Mucosa of descending colon (tissue), 3 donors: ENCODE measurements around the gene ULK3. TPM values are rescaled to one million over a fixed set of nuclear protein-coding genes. Genes with fewer than 3 reads are reported as not detected.
A peak's percentile ranks its signal among the peaks of the same experiment; 100 is the strongest.
"Not testable (repeated sequence)": the region's sequence is repeated elsewhere in the genome, so short reads cannot be mapped to it uniquely, and the experiment has no call there.

Experiments used
- ATAC-seq: fragments of 200-7000 bp; cut with Tn5 transposase; one replicate; pipeline ENCODE4 v1.9.1; 2020; ENCODE audit warnings: mild to moderate bottlenecking, moderate library complexity
- DNase-seq, 3 donors: peaks; one replicate each; pipeline ENCODE4 v3.0.0-alpha.2; 2020
- H3K36me3 ChIP-seq: fragments of 200-600 bp; one replicate; pipeline ENCODE4 v1.8.0; 2021; ENCODE audit warnings: low read depth, mild to moderate bottlenecking
- H3K4me1 ChIP-seq: fragments of 200-600 bp; one replicate; pipeline ENCODE4 v1.8.0; 2021; ENCODE audit warnings: low read depth, mild to moderate bottlenecking
- H3K4me3 ChIP-seq: fragments of 200-600 bp; one replicate; pipeline ENCODE4 v1.8.0; 2021; ENCODE audit warnings: mild to moderate bottlenecking
- H3K9me3 ChIP-seq: fragments of 200-600 bp; one replicate; pipeline ENCODE4 v1.8.0; 2021; ENCODE audit warnings: mild to moderate bottlenecking
- intact Hi-C, 2 donors: fragments of 100-400 bp; cut with DNase I in 1 of 2; cut with micrococcal nuclease in 1 of 2; formaldehyde crosslinking; loops; one replicate each; pipeline versions ENCODE4 v1.11.0 to v1.11.1; 2022; cut with DNase I, micrococcal nuclease
- total RNA-seq, 3 donors: library from RNA; stranded (reverse); fragmentation: NEBNext Ultra II Directional in 2 of 3; extraction: Animal tissue kit (Norgen Biotek cat#: 25700) in 2 of 3; gene quantifications; one replicate each; pipeline versions ENCODE4 v1.2.1 to v1.2.4, GENCODE V29; 2021 to 2023
- TF ChIP-seq, protein P1 (sequence below): fragments of 200-600 bp; IDR thresholded peaks from one replicate; pipeline ENCODE4 v1.8.0; 2022; ENCODE audit warnings: antibody characterized with exemption, mild to moderate bottlenecking
- donor health status: DM: no; HTN: no; CAD: no; lungs with moderate emphysema.
- donor health status: DM: no; HTN: no; CAD: no.
- donor health status: DM: no; HTN: yes; CAD: no.

Gene ULK3
- total RNA-seq, 3 donors from 2014 or later = 66.5 to 89.3 (median 73.1) TPM

DNA sequence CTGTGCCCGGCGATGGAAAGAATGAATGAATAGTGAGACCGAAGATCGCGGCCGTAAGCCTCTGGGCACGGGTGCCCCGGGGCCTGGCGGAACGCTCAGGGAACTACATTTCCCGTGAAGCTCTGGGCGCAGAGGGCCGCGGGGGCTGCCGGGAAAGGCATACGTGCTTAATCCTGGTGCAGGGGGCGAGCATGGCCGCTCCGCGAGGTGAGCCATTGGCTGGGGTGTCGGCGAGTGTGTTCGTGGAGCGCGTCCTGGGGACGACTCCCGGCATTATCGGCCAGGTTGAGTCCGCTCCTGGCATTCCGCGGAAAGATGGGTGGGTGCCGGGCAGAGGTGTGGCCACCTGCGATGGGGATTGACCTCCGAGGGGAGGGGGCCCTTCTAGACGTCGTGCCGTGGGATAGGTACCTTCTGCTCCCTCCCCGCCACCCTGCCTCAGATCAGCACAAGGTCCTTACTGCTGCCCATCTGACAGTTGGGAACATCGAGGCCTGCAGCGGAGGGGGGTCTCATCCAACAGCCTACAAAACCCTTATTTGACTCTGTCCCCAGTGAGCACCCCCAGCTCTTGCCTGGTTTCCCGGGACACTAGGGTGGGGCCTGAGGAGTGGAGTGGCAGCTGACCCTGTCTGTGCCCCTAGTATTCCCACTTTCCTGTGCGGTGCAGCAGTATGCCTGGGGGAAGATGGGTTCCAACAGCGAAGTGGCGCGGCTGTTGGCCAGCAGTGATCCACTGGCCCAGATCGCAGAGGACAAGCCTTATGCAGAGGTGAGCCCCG, 47.1 kb upstream of the ULK3 start, which contains the start of gene MPI:
MPI (plus strand) TSS at position 160 of the 782 bp plus-strand sequence; CDS start at position 192, 32 bp downstream.
- Histone ChIP-seq H3K4me1 (peaks cover 39% of the 10 kb centered on the region), H3K9me3 (no peaks in the 10 kb centered on the region), H3K4me3 (peak within 1 kb of the TSS; percentile 40), H3K36me3 (no peaks in the 10 kb centered on the region)
- intact Hi-C loops = no loop called here
- TF ChIP-seq, protein P1, sequence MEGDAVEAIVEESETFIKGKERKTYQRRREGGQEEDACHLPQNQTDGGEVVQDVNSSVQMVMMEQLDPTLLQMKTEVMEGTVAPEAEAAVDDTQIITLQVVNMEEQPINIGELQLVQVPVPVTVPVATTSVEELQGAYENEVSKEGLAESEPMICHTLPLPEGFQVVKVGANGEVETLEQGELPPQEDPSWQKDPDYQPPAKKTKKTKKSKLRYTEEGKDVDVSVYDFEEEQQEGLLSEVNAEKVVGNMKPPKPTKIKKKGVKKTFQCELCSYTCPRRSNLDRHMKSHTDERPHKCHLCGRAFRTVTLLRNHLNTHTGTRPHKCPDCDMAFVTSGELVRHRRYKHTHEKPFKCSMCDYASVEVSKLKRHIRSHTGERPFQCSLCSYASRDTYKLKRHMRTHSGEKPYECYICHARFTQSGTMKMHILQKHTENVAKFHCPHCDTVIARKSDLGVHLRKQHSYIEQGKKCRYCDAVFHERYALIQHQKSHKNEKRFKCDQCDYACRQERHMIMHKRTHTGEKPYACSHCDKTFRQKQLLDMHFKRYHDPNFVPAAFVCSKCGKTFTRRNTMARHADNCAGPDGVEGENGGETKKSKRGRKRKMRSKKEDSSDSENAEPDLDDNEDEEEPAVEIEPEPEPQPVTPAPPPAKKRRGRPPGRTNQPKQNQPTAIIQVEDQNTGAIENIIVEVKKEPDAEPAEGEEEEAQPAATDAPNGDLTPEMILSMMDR = no peak
- peak; percentile 90 to 91 (median 90) for DNase-seq
- peak; percentile 89 for ATAC-seq

DNA sequence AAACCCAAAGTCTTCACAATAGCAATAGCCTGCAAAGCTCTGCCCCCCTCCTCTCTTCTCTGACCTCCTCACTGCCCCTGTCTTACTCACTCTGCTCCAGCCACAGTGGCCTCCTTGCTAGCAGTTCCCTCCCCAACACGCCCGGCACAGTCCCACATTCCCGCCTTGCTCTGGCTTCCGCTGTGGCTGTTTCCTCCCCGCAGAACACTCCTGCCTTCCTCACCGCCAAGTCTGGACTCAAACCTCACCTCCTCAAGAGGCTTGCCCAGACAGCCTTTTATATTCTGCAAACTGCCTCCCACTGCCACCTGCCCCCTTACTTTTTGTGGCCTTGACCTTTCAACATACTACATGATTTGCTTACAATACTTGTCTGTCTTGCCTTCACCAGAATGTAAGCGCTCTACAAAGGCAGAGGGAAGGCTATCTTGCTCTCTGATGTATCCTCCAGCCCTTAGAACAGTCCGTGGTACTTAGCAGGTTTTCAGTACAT, 46.5 kb upstream of the ULK3 start:
- peak; percentile 31 for ATAC-seq
- DNase-seq = peak; percentile 50 to 71 (median 67)
- intact Hi-C loops = no loop called here
- peaks cover 39% of the 10 kb centered on the region for H3K4me1 ChIP-seq
- no peak overlapping the region for H3K4me3 ChIP-seq
- TF ChIP-seq, protein P1 = no peak
- H3K9me3 ChIP-seq = no peaks in the 10 kb centered on the region
- no peaks in the 10 kb centered on the region for H3K36me3 ChIP-seq

DNA sequence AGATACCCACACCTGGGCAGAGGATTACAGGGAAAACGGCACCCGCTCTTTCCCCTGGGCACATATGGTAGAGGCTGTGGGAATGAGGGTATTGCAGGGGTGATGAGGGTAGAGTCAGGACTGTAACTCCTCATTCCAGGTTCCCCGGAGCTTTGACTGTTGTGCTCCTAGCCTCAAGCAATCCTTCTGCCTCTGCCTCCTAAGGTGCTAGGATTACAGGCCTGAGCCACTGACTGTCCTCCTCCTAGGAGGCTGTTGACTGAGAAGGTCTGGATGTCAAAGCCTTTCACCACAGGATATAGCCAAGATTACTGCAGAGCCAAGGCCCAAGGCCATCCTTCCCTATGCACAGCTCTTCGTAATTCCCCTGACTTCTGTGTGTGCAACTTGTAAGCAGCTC, 45.8 kb upstream of the ULK3 start:
- intact Hi-C loops = no loop called here
- TF ChIP-seq, protein P1 = no peak

DNA sequence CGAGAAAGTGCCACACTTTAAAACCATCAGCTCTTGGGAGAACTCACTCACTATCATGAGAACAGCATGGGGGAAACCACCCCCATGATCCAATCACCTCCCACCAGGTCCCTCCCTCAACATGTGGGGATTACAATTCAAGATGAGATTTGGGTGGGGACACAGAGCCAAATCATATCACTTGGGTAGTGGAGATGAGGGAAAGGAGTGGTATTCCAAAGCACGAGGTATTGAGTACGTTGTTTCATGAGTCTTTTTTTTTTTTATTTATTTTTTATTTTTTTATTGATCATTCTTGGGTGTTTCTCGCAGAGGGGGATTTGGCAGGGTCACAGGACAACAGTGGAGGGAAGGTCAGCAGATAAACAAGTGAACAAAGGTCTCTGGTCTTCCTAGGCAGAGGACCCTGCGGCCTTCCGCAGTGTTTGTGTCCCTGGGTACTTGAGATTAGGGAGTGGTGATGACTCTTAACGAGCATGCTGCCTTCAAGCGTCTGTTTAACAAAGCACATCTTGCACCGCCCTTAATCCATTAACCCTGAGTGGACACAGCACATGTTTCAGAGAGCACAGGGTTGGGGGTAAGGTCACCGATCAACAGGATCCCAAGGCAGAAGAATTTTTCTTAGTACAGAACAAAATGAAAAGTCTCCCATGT, 44.7 kb upstream of the ULK3 start:
- H3K9me3 ChIP-seq, intact Hi-C loops, ATAC-seq, H3K4me3 ChIP-seq, DNase-seq, H3K36me3 ChIP-seq: not testable (repeated sequence)
- peaks cover 30% of the 10 kb centered on the region for H3K4me1 ChIP-seq

More for the DNA sequence above, 45.8 kb upstream of the ULK3 start:
- no peak overlapping the region for H3K4me3 ChIP-seq
- no peaks in the 10 kb centered on the region for H3K9me3 ChIP-seq
- ATAC-seq = no peak
- H3K4me1 ChIP-seq = peaks cover 39% of the 10 kb centered on the region
- no peak for DNase-seq
- H3K36me3 ChIP-seq = no peaks in the 10 kb centered on the region

DNA sequence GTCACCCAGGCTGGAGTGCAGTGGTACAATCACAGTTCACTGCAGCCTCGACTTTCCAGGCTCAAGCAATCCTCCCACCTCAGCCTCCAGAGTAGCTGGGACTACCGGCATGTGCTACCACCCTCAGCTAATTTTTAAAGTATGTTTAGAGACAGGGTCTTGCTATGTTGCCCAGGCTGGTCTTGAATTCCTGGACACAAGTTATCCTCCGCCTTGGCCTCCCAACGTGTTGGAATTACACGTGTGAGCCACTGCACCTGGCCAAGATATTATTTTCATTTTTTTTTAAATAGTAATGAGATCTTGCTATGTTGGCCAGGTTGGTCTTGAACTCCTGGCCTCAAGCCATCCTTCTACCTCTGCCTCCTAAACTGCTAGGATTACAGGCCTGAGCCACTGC, 42.5 kb upstream of the ULK3 start:
- no peak for DNase-seq
- TF ChIP-seq, protein P1 = no peak
- Histone ChIP-seq H3K4me1 (peaks cover 10% of the 10 kb centered on the region), H3K36me3 (no peaks in the 10 kb centered on the region), H3K4me3 (no peak overlapping the region), H3K9me3 (no peaks in the 10 kb centered on the region)
- no peak for ATAC-seq
- intact Hi-C loops = no loop called here
